GM23338 (cell line): ENCODE data around the gene RAD51. TPM values are rescaled to one million over a fixed set of nuclear protein-coding genes. Genes with fewer than 3 reads are reported as not detected.

Experiments
- ATAC-seq: fragments of 200-7000 bp; cut with Tn5 transposase; 3 replicates; pipeline ENCODE4 v1.9.1; 2020
- DNase-seq: peaks from one replicate; pipeline ENCODE4 v3.0.0-alpha.2; 2015; ENCODE audit warnings: low spot score
- H2AFZ ChIP-seq: fragments of 200-600 bp; sonication (generic); 2 replicates; pipeline ENCODE4 v1.8.0; 2016; ENCODE audit warnings: antibody characterized with exemption, mild to moderate bottlenecking, moderate library complexity
- H3F3A ChIP-seq: fragments of 200-600 bp; sonication (generic); replicated peaks from 2 replicates; pipeline ENCODE4 v1.8.0; 2017; ENCODE audit warnings: antibody characterized with exemption, mixed run types, low read depth
- H3K27ac ChIP-seq: fragments of 200-600 bp; sonication (generic); 2 replicates; pipeline ENCODE4 v1.6.1; 2016; ENCODE audit warnings: low read depth
- H3K27me3 ChIP-seq: fragments of 200-600 bp; sonication (generic); 2 replicates; pipeline ENCODE4 v1.8.0; 2016; ENCODE audit warnings: mild to moderate bottlenecking, mixed run types, moderate library complexity; ENCODE audit not compliant: insufficient read depth
- H3K36me3 ChIP-seq: fragments of 200-600 bp; sonication (generic); 2 replicates; pipeline ENCODE4 v1.8.0; 2016; ENCODE audit warnings: mild to moderate bottlenecking; ENCODE audit not compliant: insufficient read depth
- H3K4me1 ChIP-seq: fragments of 200-600 bp; sonication (generic); 2 replicates; pipeline ENCODE4 v1.8.0; 2016; ENCODE audit warnings: mild to moderate bottlenecking, moderate library complexity; ENCODE audit not compliant: insufficient read depth
- H3K4me2 ChIP-seq: fragments of 200-600 bp; sonication (generic); 2 replicates; pipeline ENCODE4 v1.7.1; 2017; ENCODE audit warnings: mixed run types
- H3K4me3 ChIP-seq: fragments of 200-600 bp; sonication (generic); 2 replicates; pipeline ENCODE4 v1.6.1; 2016; ENCODE audit warnings: mixed run types
- H3K79me2 ChIP-seq: fragments of 200-600 bp; sonication (generic); replicated peaks from 2 replicates; pipeline ENCODE4 v1.8.0; 2017; ENCODE audit warnings: mild to moderate bottlenecking; ENCODE audit not compliant: insufficient read depth
- H3K9me2 ChIP-seq: fragments of 200-600 bp; sonication (generic); 2 replicates; pipeline ENCODE4 v1.8.0; 2017; ENCODE audit not compliant: insufficient read depth
- H4K20me1 ChIP-seq: fragments of 200-600 bp; sonication (generic); replicated peaks from 2 replicates; pipeline ENCODE4 v1.8.0; 2017; ENCODE audit warnings: mild to moderate bottlenecking; ENCODE audit not compliant: insufficient read depth
- H3K27ac Mint-ChIP-seq: 2 replicates; pipeline ENCODE4 v1.8.0; 2020; ENCODE audit warnings: inconsistent platforms, mild to moderate bottlenecking, moderate library complexity, mixed read lengths
- H3K27me3 Mint-ChIP-seq: 3 replicates; pipeline ENCODE4 v1.8.0; 2022; ENCODE audit warnings: low read depth, mild to moderate bottlenecking, moderate library complexity, mixed read lengths, inconsistent platforms; ENCODE audit not compliant: insufficient read depth, poor library complexity
- H3K36me3 Mint-ChIP-seq: 3 replicates; pipeline ENCODE4 v1.8.0; 2021; ENCODE audit warnings: low read depth, mild to moderate bottlenecking, inconsistent platforms, moderate library complexity, mixed read lengths
- H3K4me1 Mint-ChIP-seq: 3 replicates; pipeline ENCODE4 v1.8.0; 2020; ENCODE audit warnings: mild to moderate bottlenecking, inconsistent platforms, mixed read lengths
- H3K4me3 Mint-ChIP-seq: 3 replicates; pipeline ENCODE4 v1.8.0; 2021; ENCODE audit warnings: moderate library complexity, mild to moderate bottlenecking, inconsistent platforms, mixed read lengths
- H3K9me3 Mint-ChIP-seq: 3 replicates; pipeline ENCODE4 v1.8.0; 2020; ENCODE audit warnings: moderate library complexity, mild to moderate bottlenecking, inconsistent platforms, mixed read lengths
- CREB1 ChIP-seq: fragments of 250-450 bp; sonication (Bioruptor Pico); IDR thresholded peaks from 2 replicates; pipeline ENCODE4 v1.5.0; 2020; ENCODE audit warnings: low read depth, mild to moderate bottlenecking, moderate library complexity
- CTCF ChIP-seq, 2 experiments: fragments of 200-600 bp in 1 of 2; sonication (generic) in 1 of 2; conservative IDR thresholded peaks; 2 replicates each; pipeline versions ENCODE4 v1.5.1 to v1.6.1; 2016 to 2017; ENCODE audit warnings: antibody characterized with exemption in 2 of 2, low read depth in 2 of 2, mild to moderate bottlenecking in 2 of 2, moderate library complexity in 1 of 2
- ETS1 ChIP-seq: IDR thresholded peaks from 2 replicates; pipeline ENCODE4 v1.6.1; 2016; ENCODE audit warnings: antibody characterized with exemption
- EZH2 ChIP-seq: fragments of 200-600 bp; sonication (generic); IDR thresholded peaks from one replicate; pipeline ENCODE4 v1.8.0; 2017; ENCODE audit warnings: antibody characterized with exemption, mild to moderate bottlenecking, low read depth; ENCODE audit not compliant: unreplicated experiment
- JUNB ChIP-seq: IDR thresholded peaks from one replicate; pipeline ENCODE4 v1.6.1; 2016; ENCODE audit warnings: antibody characterized with exemption; ENCODE audit not compliant: unreplicated experiment
- POLR2AphosphoS5 ChIP-seq: IDR thresholded peaks from 2 replicates; pipeline ENCODE4 v1.6.1; 2016; ENCODE audit warnings: antibody characterized with exemption, low read depth
- STAT1 ChIP-seq: IDR thresholded peaks from one replicate; pipeline ENCODE4 v1.6.1; 2016; ENCODE audit warnings: antibody characterized with exemption; ENCODE audit not compliant: unreplicated experiment
- ZNF114 ChIP-seq: fragments of 250-450 bp; sonication (Bioruptor Pico); IDR thresholded peaks from 2 replicates; pipeline ENCODE4 v1.5.0; 2020; ENCODE audit warnings: mild to moderate bottlenecking, moderate library complexity
- ZNF331 ChIP-seq: fragments of 250-450 bp; sonication (Bioruptor Pico); IDR thresholded peaks from 2 replicates; pipeline ENCODE4 v1.5.0; 2020; ENCODE audit warnings: low read depth, mild to moderate bottlenecking, moderate library complexity
- ZNF462 ChIP-seq: fragments of 250-450 bp; sonication (Bioruptor Pico); IDR thresholded peaks from 2 replicates; pipeline ENCODE4 v1.5.0; 2020; ENCODE audit warnings: mild to moderate bottlenecking, moderate library complexity
- polyA plus RNA-seq: library from polyadenylated mRNA; unstranded; fragments of >200 nt; fragmentation: Nextera tagmentation; extraction: Ambion mirVana; gene quantifications from 2 replicates; pipeline ENCODE4 v1.2.1, GENCODE V29; 2016
- total RNA-seq: library from RNA; depleted of rRNA; stranded (reverse); fragments of >200 nt; shearing (Covaris generic); gene quantifications from 2 replicates; pipeline ENCODE4 v1.2.3, GENCODE V29; 2014

Gene RAD51
- total and polyA plus RNA-seq, 2 experiments from 2014 or later: 20.3 to 26.2 TPM

- TF ChIP-seq ZNF462 (no peak), ETS1 (no peak), JUNB (no peak), EZH2 (no peak), ZNF114 (CRISPR knock-in tag) (no peak)
These were observed 53.0 kb downstream of the RAD51 start (continued) for GRCh38 chr15:40747685-40748631.

GRCh38 chr15:40749151-40749630 lies 54.2 kb downstream of the RAD51 start:
- H3K27me3 ChIP-seq: no peaks in the 10 kb centered on the region
- peaks cover 17% of the 10 kb centered on the region for H3K36me3 Mint-ChIP-seq
- H3K27me3 Mint-ChIP-seq: peaks cover 6% of the 10 kb centered on the region
- peaks cover 20% of the 10 kb centered on the region for H3K79me2 ChIP-seq
- H3K9me3 Mint-ChIP-seq: no peaks in the 10 kb centered on the region
- no peak overlapping the region for H3K4me3 Mint-ChIP-seq
- DNase-seq: no peak
- H3K4me3 ChIP-seq: no peak overlapping the region
- H3K4me2 ChIP-seq: no peak overlapping the region
- H3K4me1 ChIP-seq: peaks cover 3% of the 10 kb centered on the region; the same call in 1 of the 2 replicates
- no peak overlapping the region for H2AFZ ChIP-seq
- H3K9me2 ChIP-seq: no peaks in the 10 kb centered on the region
- peaks cover 18% of the 10 kb centered on the region for H3K4me1 Mint-ChIP-seq
- H3F3A ChIP-seq: no peaks in the 10 kb centered on the region
- H3K27ac Mint-ChIP-seq: no peak overlapping the region
- no peaks in the 10 kb centered on the region; the same call in 1 of the 2 replicates for H3K36me3 ChIP-seq
- no peak overlapping the region for H3K27ac ChIP-seq
- no peaks in the 10 kb centered on the region for H4K20me1 ChIP-seq
- no peak for ATAC-seq
- TF ChIP-seq EZH2 (no peak), ZNF114 (CRISPR knock-in tag) (no peak), CREB1 (CRISPR knock-in tag) (no peak), POLR2AphosphoS5 (no peak), ZNF331 (CRISPR knock-in tag) (no peak), JUNB (no peak), STAT1 (no peak), CTCF (conservative IDR thresholded peaks at IDR 0.05; ENCODE audit: low read depth in 2 of 2) (no peak)
